Neuronal stem cell (in vitro differentiated cells): Measurements from ENCODE around the gene HIPK1.
"Not testable (repeated sequence)": the region's sequence is repeated elsewhere in the genome, so short reads cannot be mapped to it uniquely, and the experiment has no call there.

Source experiments
- DNase-seq: peaks from one replicate; pipeline ENCODE4 v3.0.0-alpha.2; 2013; ENCODE audit warnings: low spot score
- H2AFZ ChIP-seq: one replicate; pipeline ENCODE4 v1.6.1; 2013; ENCODE audit warnings: mild to moderate bottlenecking, low read length, inconsistent platforms
- H2AK5ac ChIP-seq: 2 replicates; pipeline ENCODE4 v1.6.1; 2013; ENCODE audit warnings: low read depth, mild to moderate bottlenecking, inconsistent platforms, low read length, moderate library complexity, mixed read lengths
- H2BK120ac ChIP-seq: 2 replicates; pipeline ENCODE4 v1.6.1; 2013; ENCODE audit warnings: low read depth, mild to moderate bottlenecking, inconsistent platforms, low read length, moderate library complexity, mixed read lengths
- H2BK12ac ChIP-seq: one replicate; pipeline ENCODE4 v1.6.1; 2013; ENCODE audit warnings: low read length, inconsistent platforms
- H2BK15ac ChIP-seq: 2 replicates; pipeline ENCODE4 v1.6.1; 2013; ENCODE audit warnings: mild to moderate bottlenecking, low read length, inconsistent platforms, mixed read lengths
- H2BK5ac ChIP-seq: one replicate; pipeline ENCODE4 v1.6.1; 2013; ENCODE audit warnings: inconsistent platforms, mild to moderate bottlenecking, low read length, moderate library complexity
- H3K14ac ChIP-seq: one replicate; pipeline ENCODE4 v1.6.1; 2013; ENCODE audit warnings: low read length, inconsistent platforms
- H3K18ac ChIP-seq: 2 replicates; pipeline ENCODE4 v1.6.1; 2013; ENCODE audit warnings: low read length, inconsistent platforms
- H3K23ac ChIP-seq: 2 replicates; pipeline ENCODE4 v1.6.1; 2013; ENCODE audit warnings: low read depth, mild to moderate bottlenecking, mixed read lengths, low read length, inconsistent platforms; ENCODE audit not compliant: poor library complexity
- H3K27ac ChIP-seq: replicated peaks from 3 replicates; pipeline ENCODE4 v1.5.1; 2013; ENCODE audit warnings: low read length, inconsistent platforms
- H3K27me3 ChIP-seq, 3 experiments: 2 replicates each; pipeline ENCODE4 v1.6.1; 2013; ENCODE audit warnings: low read length in 3 of 3, mild to moderate bottlenecking in 2 of 3, inconsistent platforms in 1 of 3, low read depth in 1 of 3, mixed read lengths in 1 of 3, moderate library complexity in 1 of 3; ENCODE audit not compliant: control insufficient read depth in 3 of 3, insufficient read depth in 3 of 3
- H3K36me3 ChIP-seq, 2 donors: replicated peaks in 1 of 2; 2 replicates each; pipeline ENCODE4 v1.6.1; 2013; ENCODE audit warnings: low read length in 2 of 2; ENCODE audit not compliant: control insufficient read depth in 2 of 2, insufficient read depth in 2 of 2
- H3K4ac ChIP-seq: 2 replicates; pipeline ENCODE4 v1.6.1; 2013; ENCODE audit warnings: inconsistent platforms, mild to moderate bottlenecking, low read length, moderate library complexity
- H3K4me1 ChIP-seq, 2 donors: 1 replicate in 1 of 2; 2 replicates in 1 of 2; pipeline ENCODE4 v1.6.1; 2013; ENCODE audit warnings: low read length in 2 of 2, low read depth in 1 of 2; ENCODE audit not compliant: control insufficient read depth in 2 of 2, insufficient read depth in 1 of 2
- H3K4me2 ChIP-seq: one replicate; pipeline ENCODE4 v1.6.1; 2013; ENCODE audit warnings: mild to moderate bottlenecking, low read length, inconsistent platforms; ENCODE audit not compliant: insufficient read depth, poor library complexity, severe bottlenecking
- H3K4me3 ChIP-seq, 2 donors: 2 replicates each; pipeline ENCODE4 v1.5.1; 2013; ENCODE audit warnings: low read length in 2 of 2, mild to moderate bottlenecking in 2 of 2, inconsistent platforms in 1 of 2, moderate library complexity in 1 of 2
- H3K79me1 ChIP-seq: one replicate; pipeline ENCODE4 v1.6.1; 2013; ENCODE audit warnings: low read depth, mild to moderate bottlenecking, inconsistent platforms, low read length, moderate library complexity
- H3K9ac ChIP-seq: one replicate; pipeline ENCODE4 v1.6.1; 2013; ENCODE audit warnings: mild to moderate bottlenecking, low read depth, low read length, inconsistent platforms; ENCODE audit not compliant: poor library complexity
- H3K9me3 ChIP-seq, 2 donors: replicated peaks in 1 of 2; 2 replicates each; pipeline versions ENCODE3 to v1.6.1; 2013; ENCODE audit warnings: low read length in 2 of 2, mild to moderate bottlenecking in 2 of 2, inconsistent platforms in 1 of 2, low read depth in 1 of 2, mixed read lengths in 1 of 2, moderate library complexity in 1 of 2; ENCODE audit not compliant: control insufficient read depth in 2 of 2, insufficient read depth in 1 of 2
- H4K8ac ChIP-seq: one replicate; pipeline ENCODE4 v1.6.1; 2013; ENCODE audit warnings: low read depth, mild to moderate bottlenecking, inconsistent platforms, low read length, moderate library complexity
- H4K91ac ChIP-seq: one replicate; pipeline ENCODE4 v1.6.1; 2013; ENCODE audit warnings: low read length, low read depth, mild to moderate bottlenecking, inconsistent platforms; ENCODE audit not compliant: poor library complexity
- WGBS, 2 donors: extraction: QIAGEN DNeasy Blood & Tissue Kit; methylation state at CpG; one replicate each; pipeline ENCODE4 v1.1.7; 2013; ENCODE audit warnings: missing lambda C conversion rate in 2 of 2, mixed read lengths in 1 of 2; ENCODE audit not compliant: insufficient read length in 2 of 2, insufficient replicate concordance in 1 of 2; ENCODE audit errors: extremely low coverage in 2 of 2; 5-methylcytosine and 5-hydroxymethylcytosine counted together

The HIPK1 gene

GRCh38 chr1:113946112-113946511 lies 17.0 kb downstream of the HIPK1 start:
- DNase-seq = no peak
- Histone ChIP-seq H3K18ac (no peak overlapping the region), H4K8ac (no peak overlapping the region), H3K4me2 (no peak overlapping the region), H4K91ac (no peak overlapping the region), H3K79me1 (peaks cover 3% of the 10 kb centered on the region), H2BK15ac (no peak overlapping the region), H3K4me1 (no peaks in the 10 kb centered on the region), H3K9ac (no peak overlapping the region), H3K27me3 (no peaks in the 10 kb centered on the region), H3K23ac (no peak overlapping the region), H2BK120ac (no peak overlapping the region), H3K36me3 (peaks cover 3 to 37% of the 10 kb centered on the region in 2 donors), H3K4me3 (no peak overlapping the region), H3K4ac (no peak overlapping the region), H2BK12ac (no peak overlapping the region), H3K9me3 (peaks cover 0 to 19% of the 10 kb centered on the region in 2 donors), H2AFZ (no peak overlapping the region), H3K14ac (no peak overlapping the region), H2AK5ac (no peak overlapping the region), H2BK5ac (no peak overlapping the region), H3K27ac (no peak overlapping the region)
- WGBS, 2 donors = no CpG with 5 or more reads among the region's 1 CpG

DNA sequence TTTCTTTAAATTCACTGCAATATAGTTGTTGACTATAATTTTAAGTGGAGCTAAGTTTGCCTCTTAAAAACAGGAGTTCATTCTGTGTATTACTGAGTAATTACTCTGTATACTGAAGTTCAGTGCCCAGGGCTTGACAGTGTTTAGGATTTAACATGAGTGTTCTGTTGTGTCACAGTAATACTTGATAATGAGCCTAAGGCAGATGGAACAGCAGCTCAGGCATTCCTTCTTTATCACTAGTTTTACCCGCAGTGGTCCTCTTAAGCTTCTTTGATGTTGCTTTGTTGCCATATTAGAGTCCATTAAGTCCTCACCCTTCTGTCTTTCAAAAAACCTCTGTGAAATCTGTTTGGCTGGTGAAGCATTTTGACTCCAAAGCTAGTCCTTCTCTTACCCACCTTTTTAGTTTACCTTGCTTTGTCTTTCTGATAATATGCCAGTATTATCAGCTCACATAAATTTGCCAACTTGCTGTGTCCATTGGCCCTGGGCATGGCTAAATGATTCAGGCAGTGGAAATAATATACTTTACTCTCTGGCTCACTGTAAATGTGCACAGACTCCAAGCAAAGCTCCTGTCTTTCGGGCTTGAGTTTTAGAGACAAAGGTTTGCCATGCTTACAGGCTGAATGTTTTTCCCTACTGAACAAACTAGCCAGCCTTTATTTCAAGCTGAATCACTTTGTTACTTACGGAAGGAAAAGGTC lies 17.7 kb downstream of the HIPK1 start:
- no peak overlapping the region for H2BK12ac ChIP-seq
- no peak overlapping the region for H2BK15ac ChIP-seq
- H2AFZ ChIP-seq = no peak overlapping the region
- H3K27me3 ChIP-seq = no peaks in the 10 kb centered on the region
- H2AK5ac ChIP-seq = no peak overlapping the region
- WGBS, 2 donors = no CpG with 5 or more reads among the region's 3 CpGs
- no peak overlapping the region for H4K8ac ChIP-seq
- no peak overlapping the region for H3K4me3 ChIP-seq
- H3K4me1 ChIP-seq = no peaks in the 10 kb centered on the region
- H3K79me1 ChIP-seq = peaks cover 3% of the 10 kb centered on the region
- no peak overlapping the region for H3K14ac ChIP-seq
- H4K91ac ChIP-seq = no peak overlapping the region
- H3K9ac ChIP-seq = no peak overlapping the region
- H2BK5ac ChIP-seq = no peak overlapping the region
- no peak overlapping the region for H3K4me2 ChIP-seq
- H3K23ac ChIP-seq = no peak overlapping the region
- no peak for DNase-seq
- no peak overlapping the region for H3K18ac ChIP-seq
- no peak overlapping the region for H3K4ac ChIP-seq
- H3K9me3 ChIP-seq = peaks cover 0 to 19% of the 10 kb centered on the region in 2 donors
- H2BK120ac ChIP-seq = no peak overlapping the region
- peaks cover 1 to 33% of the 10 kb centered on the region in 2 donors for H3K36me3 ChIP-seq
- H3K27ac ChIP-seq = no peak overlapping the region

- H2BK5ac ChIP-seq = no peak overlapping the region
- DNase-seq = no peak
- no peak overlapping the region for H3K14ac ChIP-seq
Observed at GRCh38 chr1:113947388-113948107, 18.4 kb downstream of the HIPK1 start.

GRCh38 chr1:113948151-113948550 lies 19.0 kb downstream of the HIPK1 start:
- WGBS, 2 donors = no CpG with 5 or more reads among the region's 4 CpGs
- H2AFZ ChIP-seq = not testable (repeated sequence)

More at GRCh38 chr1:113947388-113948107, 18.4 kb downstream of the HIPK1 start:
- H3K4ac ChIP-seq = no peak overlapping the region
- H2BK12ac ChIP-seq = no peak overlapping the region
- H3K9ac ChIP-seq = no peak overlapping the region
- no CpG with 5 or more reads among the region's 3 CpGs for WGBS, 2 donors
- H3K4me1 ChIP-seq = no peaks in the 10 kb centered on the region
- no peak overlapping the region for H3K23ac ChIP-seq
- no peaks in the 10 kb centered on the region for H3K27me3 ChIP-seq
- H3K79me1 ChIP-seq = peaks cover 3% of the 10 kb centered on the region
- H2BK120ac ChIP-seq = no peak overlapping the region
- no peak overlapping the region for H4K8ac ChIP-seq
- H3K27ac ChIP-seq = no peak overlapping the region
- H2AK5ac ChIP-seq = no peak overlapping the region
- no peak overlapping the region for H2BK15ac ChIP-seq
- H3K18ac ChIP-seq = no peak overlapping the region
- no peak overlapping the region for H3K4me3 ChIP-seq
- H4K91ac ChIP-seq = no peak overlapping the region
- H2AFZ ChIP-seq = no peak overlapping the region
- peaks cover 1 to 26% of the 10 kb centered on the region in 2 donors for H3K36me3 ChIP-seq
- peaks cover 0 to 19% of the 10 kb centered on the region in 2 donors for H3K9me3 ChIP-seq
- no peak overlapping the region for H3K4me2 ChIP-seq

More at GRCh38 chr1:113948151-113948550, 19.0 kb downstream of the HIPK1 start:
- H3K4ac ChIP-seq, H2BK120ac ChIP-seq, H2BK12ac ChIP-seq, H3K23ac ChIP-seq, H3K4me3 ChIP-seq, H2AK5ac ChIP-seq, H3K14ac ChIP-seq, H4K91ac ChIP-seq, H3K79me1 ChIP-seq, H4K8ac ChIP-seq, H3K18ac ChIP-seq, DNase-seq, H3K27me3 ChIP-seq, H3K4me2 ChIP-seq, H3K4me1 ChIP-seq, H3K9ac ChIP-seq, H3K27ac ChIP-seq, H2BK15ac ChIP-seq, H2BK5ac ChIP-seq: not testable (repeated sequence)
- Histone ChIP-seq H3K9me3 (peaks cover 0 to 17% of the 10 kb centered on the region in 2 donors), H3K36me3 (peaks cover 1 to 22% of the 10 kb centered on the region in 2 donors)
